H1 (cell line): ENCODE data around the gene ELFN1. TPM values are rescaled to one million over a fixed set of nuclear protein-coding genes. Genes with fewer than 3 reads are reported as not detected.

ENCODE experiments used
- GABPA ChIP-seq: IDR thresholded peaks from 2 replicates; pipeline ENCODE4 v1.6.1; 2011; ENCODE audit warnings: mild to moderate bottlenecking, low read length, moderate library complexity, borderline replicate concordance; ENCODE audit not compliant: insufficient read depth
- JUN ChIP-seq: IDR thresholded peaks from 2 replicates; pipeline ENCODE4 v1.6.1; 2011; ENCODE audit warnings: low read depth, mild to moderate bottlenecking, improper control_type of control experiment, low read length
- JUND ChIP-seq: IDR thresholded peaks from 2 replicates; pipeline ENCODE4 v1.6.1; 2011; ENCODE audit warnings: mild to moderate bottlenecking, improper control_type of control experiment, low read length
- NRF1 ChIP-seq: IDR thresholded peaks from 2 replicates; pipeline ENCODE4 v1.6.1; 2011; ENCODE audit warnings: mild to moderate bottlenecking, low read depth, low read length, improper control_type of control experiment
- polyA plus RNA-seq, 7 experiments: library from polyadenylated mRNA; depleted of rRNA in 3 of 7; stranded (reverse) in 5 of 7; unstranded in 2 of 7; fragments of >200 nt in 5 of 7; fragments of 200-250 nt in 2 of 7; gene quantifications; 1 replicate in 5 of 7; 2 replicates in 1 of 7; 4 replicates in 1 of 7; pipeline versions ENCODE4 v1.2.1 to v1.2.3, GENCODE V29; 2011 to 2013; ENCODE audit warnings: missing spikeins in 2 of 7, mixed read lengths in 2 of 7
- total RNA-seq: library from RNA; stranded (reverse); fragmentation: NEBNext Ultra II Directional; extraction: Animal tissue kit (Norgen Biotek cat#: 25700); gene quantifications from 2 replicates; pipeline ENCODE4 v1.2.1, GENCODE V29; 2021

Gene ELFN1
- total and polyA plus RNA-seq, 2 of the 8 experiments (the other 6 are each of a cell fraction or from before 2014, with no cell fraction given) = 2.0 to 4.5 TPM

- no peak for TF ChIP-seq GABPA
- no peak for TF ChIP-seq JUN
- no peak for TF ChIP-seq JUND
- TF ChIP-seq NRF1 = no peak
Observed at GRCh38 chr7:1698201-1698600, 28.1 kb downstream of the ELFN1 start (continued).
